HEK293T (cell line): ENCODE data around the gene IFI6.
"Not testable (repeated sequence)": the region's sequence is repeated elsewhere in the genome, so short reads cannot be mapped to it uniquely, and the experiment has no call there.

ENCODE experiments used
- CTCF ChIA-PET: fragments of 350-600 bp; formaldehyde crosslinking; extraction: SDS; loops from one replicate; lab custom pipeline; 2021; ENCODE audit warnings: antibody characterized with exemption, inconsistent platforms; lab: Yijun Ruan, JAX
- POLR2A ChIA-PET: fragments of 350-600 bp; formaldehyde crosslinking; extraction: SDS; loops from one replicate; lab custom pipeline; 2020; ENCODE audit warnings: antibody characterized with exemption, inconsistent platforms; lab: Yijun Ruan, JAX
- DNase-seq: peaks from one replicate; pipeline ENCODE4 v3.0.0; 2012; ENCODE audit warnings: mixed read lengths; ENCODE audit errors: extremely low spot score
- ARNT ChIP-seq: fragments of 450-650 bp; IDR thresholded peaks from 2 replicates; pipeline ENCODE4 v1.6.1; 2017; ENCODE audit warnings: mild to moderate bottlenecking
- BHLHE40 ChIP-seq: fragments of 450-650 bp; IDR thresholded peaks from 2 replicates; pipeline ENCODE4 v1.6.1; 2016; ENCODE audit warnings: mild to moderate bottlenecking, moderate library complexity, borderline replicate concordance
- CTBP1 ChIP-seq: fragments of 450-650 bp; IDR thresholded peaks from 2 replicates; pipeline ENCODE4 v1.6.1; 2016; ENCODE audit warnings: borderline replicate concordance
- ELF4 ChIP-seq: fragments of 450-650 bp; IDR thresholded peaks from 2 replicates; pipeline ENCODE4 v1.6.1; 2017; ENCODE audit warnings: antibody characterized with exemption
- FOXA1 ChIP-seq: fragments of 450-650 bp; IDR thresholded peaks from 2 replicates; pipeline ENCODE4 v1.6.1; 2016; ENCODE audit warnings: mild to moderate bottlenecking
- FOXK2 ChIP-seq: fragments of 450-650 bp; IDR thresholded peaks from 2 replicates; pipeline ENCODE4 v1.6.1; 2016; ENCODE audit warnings: mild to moderate bottlenecking
- FOXM1 ChIP-seq: fragments of 450-650 bp; IDR thresholded peaks from 2 replicates; pipeline ENCODE4 v1.6.1; 2017; ENCODE audit warnings: mild to moderate bottlenecking, borderline replicate concordance
- HDGF ChIP-seq: fragments of 450-650 bp; IDR thresholded peaks from 2 replicates; pipeline ENCODE4 v1.6.1; 2017; ENCODE audit warnings: antibody characterized with exemption, borderline replicate concordance
- L3MBTL2 ChIP-seq: fragments of 450-650 bp; conservative IDR thresholded peaks from 2 replicates; pipeline ENCODE4 v1.6.1; 2016; ENCODE audit warnings: mild to moderate bottlenecking
- LEF1 ChIP-seq: fragments of 450-650 bp; IDR thresholded peaks from 2 replicates; pipeline ENCODE4 v1.6.1; 2017; ENCODE audit warnings: mild to moderate bottlenecking, borderline replicate concordance
- NFRKB ChIP-seq: fragments of 450-650 bp; IDR thresholded peaks from 2 replicates; pipeline ENCODE4 v1.6.1; 2016; ENCODE audit warnings: mild to moderate bottlenecking, moderate library complexity
- SP1 ChIP-seq: fragments of 450-650 bp; IDR thresholded peaks from 2 replicates; pipeline ENCODE4 v1.6.1; 2017
- SUZ12 ChIP-seq: fragments of 450-650 bp; IDR thresholded peaks from 2 replicates; pipeline ENCODE4 v1.6.1; 2016; ENCODE audit warnings: mild to moderate bottlenecking
- TARDBP ChIP-seq: fragments of 450-650 bp; IDR thresholded peaks from 2 replicates; pipeline ENCODE4 v1.6.1; 2016
- ZNF384 ChIP-seq: fragments of 450-650 bp; IDR thresholded peaks from 2 replicates; pipeline ENCODE4 v1.6.1; 2016
- TF ChIP-seq, protein P1 (sequence below): fragments of 450-650 bp; IDR thresholded peaks from 2 replicates; pipeline ENCODE4 v1.6.1; 2016

The IFI6 gene

DNA sequence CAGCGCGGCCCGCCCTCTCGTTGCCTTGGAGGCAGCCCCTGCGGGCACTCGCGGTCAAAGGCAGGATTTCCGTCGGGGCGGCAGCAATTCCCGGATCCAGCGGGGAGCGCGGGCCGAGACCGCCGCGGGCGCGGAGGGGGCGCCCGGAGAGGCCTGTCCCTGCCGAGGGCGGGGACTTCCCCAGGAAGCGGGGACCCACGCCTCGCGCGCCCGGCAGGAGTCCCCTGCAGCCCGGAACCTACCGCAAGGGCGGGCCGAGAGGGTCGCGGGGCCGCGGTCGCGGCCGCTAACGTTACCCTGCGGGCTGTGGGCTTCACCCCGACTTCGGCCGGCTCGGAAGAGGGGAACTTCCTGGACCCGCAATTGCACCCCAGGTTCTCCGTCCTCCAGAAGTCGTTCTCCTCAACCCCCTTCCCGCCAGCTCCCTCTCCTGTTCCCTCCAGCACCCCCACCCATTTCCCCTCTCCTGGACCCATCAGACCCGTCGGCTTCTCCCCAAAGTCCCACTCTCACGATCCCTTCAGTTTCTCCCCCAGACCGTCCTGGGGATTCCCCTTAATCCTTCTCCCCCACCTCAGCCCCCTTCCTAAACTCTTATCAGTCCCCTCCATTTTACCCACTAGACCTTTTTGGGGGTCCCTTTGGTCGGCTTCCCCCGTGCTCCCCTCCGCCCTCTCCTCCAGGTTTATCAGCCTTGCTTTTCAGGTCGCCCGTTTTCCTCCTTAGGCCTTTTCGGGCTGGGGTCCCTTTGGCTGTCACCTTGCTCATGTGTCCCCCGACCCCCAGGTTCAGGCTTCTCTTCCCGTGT, 37.6 kb downstream of the IFI6 start:
- DNase-seq, result no peak
- ChIA-PET POLR2A (no interaction called here), CTCF (no interaction called here)

DNA sequence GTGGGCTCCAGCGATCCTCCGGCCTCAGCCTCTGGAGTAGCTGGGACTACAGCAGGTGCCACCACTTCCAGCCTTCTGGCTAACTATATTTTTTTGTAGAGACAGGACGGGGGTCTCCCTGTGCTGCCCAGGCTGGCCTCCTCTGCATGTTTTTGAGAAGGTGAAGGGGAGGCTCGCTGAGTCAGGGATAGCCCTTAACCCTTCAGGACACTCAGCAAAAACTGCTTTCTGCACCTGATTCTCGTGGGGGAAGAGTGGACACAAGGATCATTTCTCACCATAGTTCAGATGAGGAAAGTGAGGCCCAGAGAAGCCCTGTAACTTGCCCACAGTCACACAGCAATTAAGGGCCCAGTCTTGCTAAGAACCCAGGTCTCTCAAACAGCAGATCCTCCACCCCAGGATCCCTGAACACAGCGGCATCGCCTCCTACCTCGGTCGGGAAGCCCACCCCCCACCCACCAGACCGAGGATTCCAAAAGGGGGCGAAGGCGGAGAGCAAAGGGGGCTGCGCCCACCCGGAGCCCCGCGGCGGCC, 38.3 kb downstream of the IFI6 start:
- ChIA-PET CTCF (no interaction called here), POLR2A (no interaction called here)
- DNase-seq, result no peak
- TF ChIP-seq TARDBP (no peak), FOXM1 (no peak), NFRKB (no peak), HDGF (no peak), ZNF384 (no peak), SUZ12 (no peak), LEF1 (no peak)
- TF ChIP-seq, protein P1, sequence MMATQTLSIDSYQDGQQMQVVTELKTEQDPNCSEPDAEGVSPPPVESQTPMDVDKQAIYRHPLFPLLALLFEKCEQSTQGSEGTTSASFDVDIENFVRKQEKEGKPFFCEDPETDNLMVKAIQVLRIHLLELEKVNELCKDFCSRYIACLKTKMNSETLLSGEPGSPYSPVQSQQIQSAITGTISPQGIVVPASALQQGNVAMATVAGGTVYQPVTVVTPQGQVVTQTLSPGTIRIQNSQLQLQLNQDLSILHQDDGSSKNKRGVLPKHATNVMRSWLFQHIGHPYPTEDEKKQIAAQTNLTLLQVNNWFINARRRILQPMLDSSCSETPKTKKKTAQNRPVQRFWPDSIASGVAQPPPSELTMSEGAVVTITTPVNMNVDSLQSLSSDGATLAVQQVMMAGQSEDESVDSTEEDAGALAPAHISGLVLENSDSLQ, result no peak

More for the DNA sequence above, 37.6 kb downstream of the IFI6 start:
- no peak for TF ChIP-seq NFRKB
- no peak for TF ChIP-seq ZNF384
- no peak for TF ChIP-seq FOXA1
- TF ChIP-seq SUZ12, result no peak
- no peak for TF ChIP-seq L3MBTL2
- no peak for TF ChIP-seq ARNT
- TF ChIP-seq CTBP1, result no peak
- no peak for TF ChIP-seq BHLHE40
- no peak for TF ChIP-seq SP1
- no peak for TF ChIP-seq FOXM1
- TF ChIP-seq FOXK2, result no peak
- TF ChIP-seq HDGF, result no peak
- TF ChIP-seq TARDBP, result no peak

DNA sequence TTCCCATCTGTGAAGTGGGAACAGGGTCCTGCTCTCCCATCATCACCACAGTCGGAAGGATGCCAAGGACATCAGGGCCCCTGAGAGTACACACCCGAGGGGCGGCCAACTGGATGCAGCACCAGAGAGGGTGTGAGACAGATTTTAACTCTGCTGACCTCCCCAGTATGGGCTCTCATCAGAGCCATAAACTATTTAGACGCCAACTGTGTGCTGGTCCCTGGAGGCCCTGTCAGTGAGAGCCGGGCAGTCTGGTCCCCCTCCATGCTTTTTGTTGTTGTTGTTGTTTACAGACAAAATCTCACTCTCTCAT, 38.7 kb downstream of the IFI6 start:
- no peak for DNase-seq
- ChIA-PET CTCF (no interaction called here), POLR2A (no interaction called here)
- no peak for TF ChIP-seq CTBP1
- no peak for TF ChIP-seq FOXK2
- TF ChIP-seq ZNF384, result no peak
- no peak for TF ChIP-seq ELF4
- TF ChIP-seq ARNT, result no peak
- TF ChIP-seq L3MBTL2, result no peak
- TF ChIP-seq, protein P1, result no peak
- no peak for TF ChIP-seq BHLHE40
- TF ChIP-seq SUZ12, result no peak
- no peak for TF ChIP-seq NFRKB
- no peak for TF ChIP-seq FOXA1

DNA sequence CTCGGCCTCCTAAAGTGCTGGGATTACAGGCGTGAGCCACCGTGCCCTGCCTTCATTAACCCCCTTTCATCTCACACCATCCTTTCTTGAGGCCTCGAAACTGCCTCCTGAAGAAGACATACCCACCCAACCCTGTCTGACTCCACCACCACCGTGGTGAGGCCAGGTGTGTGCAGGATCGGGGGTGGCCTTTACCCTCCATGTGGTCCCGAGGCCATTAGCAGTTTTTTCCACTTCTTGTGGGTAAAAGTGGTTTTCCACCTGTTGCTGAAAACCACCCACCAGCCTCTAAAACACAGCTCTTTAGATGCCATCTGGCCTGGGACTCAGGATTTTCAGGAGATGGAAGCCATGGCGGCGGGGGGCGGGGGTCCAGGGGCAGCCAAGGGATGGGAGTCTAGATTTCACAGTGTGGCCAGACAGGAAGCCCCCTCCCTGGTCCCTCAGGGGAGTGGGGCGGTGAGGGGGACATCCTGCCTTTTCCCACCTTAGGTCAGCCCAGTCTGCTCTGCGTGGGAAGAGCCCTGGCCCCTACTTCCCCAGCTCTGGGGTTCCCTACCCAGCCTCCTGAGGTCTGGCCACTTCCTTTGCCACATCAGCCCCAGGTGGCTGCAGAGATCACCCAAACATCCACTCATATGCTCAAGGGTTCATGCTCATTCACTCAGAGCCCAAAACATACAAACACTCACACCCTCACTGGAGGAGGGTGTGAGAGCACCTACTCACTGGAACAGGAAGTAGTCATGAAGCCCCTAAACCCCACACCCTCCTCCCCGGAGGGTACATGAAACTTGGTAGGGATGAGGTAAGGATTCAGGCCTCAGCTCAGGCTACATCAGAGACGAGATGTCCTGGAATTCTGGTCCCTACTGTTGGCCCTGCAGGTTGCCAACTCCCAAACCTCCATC, 39.4 kb downstream of the IFI6 start:
- DNase-seq, result no peak
- TF ChIP-seq L3MBTL2, result no peak
- TF ChIP-seq BHLHE40, result no peak
- CTCF ChIA-PET, result no interaction called here

DNA sequence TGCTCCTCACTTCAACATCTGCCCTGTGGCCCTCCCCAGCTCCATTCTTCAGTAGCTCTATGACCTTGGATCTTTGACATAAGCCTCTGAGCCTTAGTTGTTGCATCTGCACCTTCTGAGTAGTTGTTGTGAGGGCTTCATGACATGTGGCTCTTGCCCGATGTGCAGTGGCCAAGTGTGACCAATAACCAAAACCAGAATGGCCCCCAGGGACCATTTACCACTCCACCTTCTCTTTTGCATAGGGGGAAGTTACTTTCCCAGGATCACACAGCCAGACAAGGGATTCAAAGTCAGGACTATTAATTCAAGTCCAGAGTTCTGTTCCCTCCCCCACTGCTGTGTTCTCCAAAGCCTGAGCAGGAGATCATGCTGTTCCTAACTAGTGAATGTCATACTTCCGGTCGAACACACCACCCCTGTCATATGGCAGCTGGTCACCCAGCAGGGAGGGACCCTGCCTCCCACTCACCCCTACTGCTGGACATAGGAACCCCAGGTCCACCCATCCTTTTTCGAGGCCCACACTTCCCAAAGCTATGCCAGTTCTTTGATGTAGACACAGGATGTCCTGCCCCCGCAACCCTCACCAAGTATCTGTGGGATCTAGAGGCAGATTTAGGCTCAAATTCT, 41.0 kb downstream of the IFI6 start:
- TF ChIP-seq FOXK2 (no peak), L3MBTL2 (no peak), ELF4 (no peak), CTBP1 (no peak), FOXA1 (no peak)
- ChIA-PET POLR2A (no interaction called here), CTCF (interaction anchor here (1.2 kb wide), 2 partner anchors 23 to 38 kb away, joined by 4 to 5 read pairs; no protein-coding TSS in a partner anchor)
- no peak for DNase-seq

More for the DNA sequence above, 39.4 kb downstream of the IFI6 start:
- POLR2A ChIA-PET, result no interaction called here

DNA sequence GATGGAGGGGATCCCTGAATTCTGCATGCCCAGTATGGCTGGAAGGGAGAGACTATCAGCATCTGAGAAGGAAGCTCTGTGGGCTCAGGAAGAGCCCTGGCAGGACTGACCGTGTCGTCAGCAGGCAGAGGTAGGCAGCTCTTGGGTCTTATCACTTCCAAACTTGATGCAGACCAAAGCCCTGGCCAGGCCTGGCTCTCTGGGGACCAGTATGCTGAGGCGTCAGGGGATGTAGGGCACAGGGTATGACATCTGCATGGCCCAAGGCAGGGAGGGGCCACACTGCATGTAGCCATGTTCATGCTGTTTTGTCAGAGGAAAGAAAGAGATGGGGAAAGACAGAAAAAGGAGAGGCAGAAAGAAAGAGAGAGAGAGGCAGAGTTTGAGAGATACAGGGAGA, 43.3 kb downstream of the IFI6 start:
- no peak for DNase-seq
- TF ChIP-seq FOXA1 (no peak), FOXK2 (no peak), NFRKB (no peak), SUZ12 (no peak), ZNF384 (no peak), ELF4 (no peak), TARDBP (no peak), ARNT (no peak), L3MBTL2 (no peak), LEF1 (no peak), BHLHE40 (no peak), FOXM1 (no peak)
- CTCF ChIA-PET, result interaction anchor here (0.9 kb wide), 1 partner anchor 15 kb away, joined by 3 read pairs; no protein-coding TSS in a partner anchor
- POLR2A ChIA-PET, result no interaction called here

DNA sequence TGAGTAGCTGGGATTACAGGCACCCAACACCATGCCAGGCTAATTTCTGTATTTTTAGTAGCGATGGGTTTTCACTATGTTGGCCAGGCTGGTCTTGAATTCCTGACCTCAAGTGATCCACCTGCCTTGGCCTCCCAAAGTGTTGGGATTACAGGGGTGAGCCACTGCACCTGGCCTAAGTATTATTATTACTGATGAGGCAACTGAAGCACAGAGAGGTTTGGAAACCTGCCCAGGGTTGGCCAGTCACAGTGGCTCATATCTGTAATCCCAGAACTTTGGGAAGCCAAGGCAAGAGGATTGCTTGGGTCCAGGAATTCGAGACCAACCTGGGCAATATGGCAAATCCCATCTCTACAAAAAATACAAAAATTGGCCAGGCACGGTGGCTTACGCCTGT, 44.3 kb downstream of the IFI6 start:
- POLR2A ChIA-PET, DNase-seq, CTCF ChIA-PET: not testable (repeated sequence)
